Measurements from ENCODE around the gene NAGA. TPM values are rescaled to one million over a fixed set of nuclear protein-coding genes. Genes with fewer than 3 reads are reported as not detected.

The NAGA gene
- 44.6 and 46.0 TPM in 2 replicates for total RNA-seq

GRCh38 chr22:42070517-42071422 is at the start of gene NAGA:
NAGA (minus strand) TSS chr22:42070812; CDS start chr22:42070297, 515 bp downstream.

GRCh38 chr22:42090596-42091454 is 20.2 kb upstream of the NAGA start, which contains the start of gene NDUFA6:
NDUFA6 (minus strand) TSS chr22:42090772; CDS start chr22:42090744, 28 bp downstream.

GRCh38 chr22:42079319-42080251 is 9.0 kb upstream of the NAGA start, which contains the start of gene SMDT1:
SMDT1 (plus strand) TSS chr22:42079700; CDS start chr22:42079769, 69 bp downstream.

GRCh38 chr22:42074132-42074811 is 3.7 kb upstream of the NAGA start, which contains the start of gene PHETA2:
PHETA2 (plus strand) TSS chr22:42074248; CDS start chr22:42077294, 3,046 bp downstream.

Small RNAs within 50 kb of the gene (small RNA-seq; reads per million reads assigned to genes)
- not detected for gene SNORD13P1

Other genes starting within 250 kb of the NAGA start
- 47.1 and 51.2 TPM in 2 replicates for gene SREBF2, start 237.7 kb downstream of the NAGA start, total RNA-seq
- gene SHISA8, start 155.7 kb downstream of the NAGA start, total RNA-seq, result not detected in 2 replicates
- gene TNFRSF13C, start 144.0 kb downstream of the NAGA start, total RNA-seq, result 0.11 and 0.26 TPM in 2 replicates
- gene CENPM, start 123.7 kb downstream of the NAGA start, total RNA-seq, result 7.6 and 7.8 TPM in 2 replicates
- gene SEPTIN3, start 101.4 kb downstream of the NAGA start, total RNA-seq, result under 0.01 and 0.22 TPM in 2 replicates
- 0.76 and 1.2 TPM in 2 replicates for gene WBP2NL, start 72.0 kb downstream of the NAGA start, total RNA-seq
- gene PHETA2, start 3.4 kb upstream of the NAGA start, total RNA-seq, result 16.2 and 23.1 TPM in 2 replicates
- gene SMDT1, start 8.9 kb upstream of the NAGA start, total RNA-seq, result 6.7 and 8.2 TPM in 2 replicates
- 46.5 and 56.2 TPM in 2 replicates for gene NDUFA6, start 20.0 kb upstream of the NAGA start, total RNA-seq
- gene CYP2D6, start 60.0 kb upstream of the NAGA start, total RNA-seq, result 0.13 and 0.22 TPM in 2 replicates
- gene TCF20, start 199.8 kb upstream of the NAGA start, total RNA-seq, result 29.3 and 30.8 TPM in 2 replicates

Data from articular chondrocyte of knee joint (primary cell).